Left kidney (tissue), 8 donors: ENCODE measurements around the gene ELF2. TPM values are rescaled to one million over a fixed set of nuclear protein-coding genes. Genes with fewer than 3 reads are reported as not detected.
"Not testable (repeated sequence)": the region's sequence is repeated elsewhere in the genome, so short reads cannot be mapped to it uniquely, and the experiment has no call there.

Experiments used
- DNase-seq: peaks from one replicate; pipeline ENCODE4 v3.0.0-alpha.2; 2013
- long read RNA-seq, 8 donors: transcript quantifications; one replicate each; lab custom pipeline, GENCODE V29; 2026
- polyA plus RNA-seq: library from polyadenylated mRNA; unstranded; fragments of 120-200 nt; gene quantifications from one replicate; pipeline ENCODE4 v1.2.1, GENCODE V29; 2013; ENCODE audit not compliant: insufficient read length

ELF2 gene
- 73.0 TPM for polyA plus RNA-seq
- long read RNA-seq, donor 1, transcript ELF2-208 (3 exons, 1,434 nt) = major isoform, 6 of 27 reads
- long read RNA-seq, donor 1, partial matches to known transcripts = 11 of 27 reads
- long read RNA-seq, donor 1, other reads (novel, unspliced or antisense) = 0 of 27 reads
- long read RNA-seq, donor 2, transcript ELF2-207 (7 exons, 1,965 nt) = major isoform, 5 of 15 reads
- long read RNA-seq, donor 2, partial matches to known transcripts = 5 of 15 reads
- long read RNA-seq, donor 2, other reads (novel, unspliced or antisense) = 0 of 15 reads
- long read RNA-seq, donor 3, full-length matches to known transcripts = 12 of 17 reads
- long read RNA-seq, donor 3, partial matches to known transcripts = 5 of 17 reads
- long read RNA-seq, donor 3, other reads (novel, unspliced or antisense) = 0 of 17 reads
- long read RNA-seq, donor 4, partial matches to known transcripts = 0 of 1 reads
- long read RNA-seq, donor 4, other reads (novel, unspliced or antisense) = 0 of 1 reads
- long read RNA-seq, donor 5, full-length matches to known transcripts = 10 of 15 reads
- long read RNA-seq, donor 5, partial matches to known transcripts = 5 of 15 reads
- long read RNA-seq, donor 5, other reads (novel, unspliced or antisense) = 0 of 15 reads
- long read RNA-seq, donor 6, partial matches to known transcripts = 7 of 13 reads
- long read RNA-seq, donor 6, other reads (novel, unspliced or antisense) = 0 of 13 reads
- long read RNA-seq, donor 7, transcript ELF2-207 (7 exons, 1,965 nt) = major isoform, 6 of 25 reads
- long read RNA-seq, donor 7, partial matches to known transcripts = 11 of 25 reads
- long read RNA-seq, donor 7, other reads (novel, unspliced or antisense) = 0 of 25 reads
- long read RNA-seq, donor 8, full-length matches to known transcripts = 3 of 3 reads
- long read RNA-seq, donor 8, partial matches to known transcripts = 0 of 3 reads
- long read RNA-seq, donor 8, other reads (novel, unspliced or antisense) = 0 of 3 reads

DNA sequence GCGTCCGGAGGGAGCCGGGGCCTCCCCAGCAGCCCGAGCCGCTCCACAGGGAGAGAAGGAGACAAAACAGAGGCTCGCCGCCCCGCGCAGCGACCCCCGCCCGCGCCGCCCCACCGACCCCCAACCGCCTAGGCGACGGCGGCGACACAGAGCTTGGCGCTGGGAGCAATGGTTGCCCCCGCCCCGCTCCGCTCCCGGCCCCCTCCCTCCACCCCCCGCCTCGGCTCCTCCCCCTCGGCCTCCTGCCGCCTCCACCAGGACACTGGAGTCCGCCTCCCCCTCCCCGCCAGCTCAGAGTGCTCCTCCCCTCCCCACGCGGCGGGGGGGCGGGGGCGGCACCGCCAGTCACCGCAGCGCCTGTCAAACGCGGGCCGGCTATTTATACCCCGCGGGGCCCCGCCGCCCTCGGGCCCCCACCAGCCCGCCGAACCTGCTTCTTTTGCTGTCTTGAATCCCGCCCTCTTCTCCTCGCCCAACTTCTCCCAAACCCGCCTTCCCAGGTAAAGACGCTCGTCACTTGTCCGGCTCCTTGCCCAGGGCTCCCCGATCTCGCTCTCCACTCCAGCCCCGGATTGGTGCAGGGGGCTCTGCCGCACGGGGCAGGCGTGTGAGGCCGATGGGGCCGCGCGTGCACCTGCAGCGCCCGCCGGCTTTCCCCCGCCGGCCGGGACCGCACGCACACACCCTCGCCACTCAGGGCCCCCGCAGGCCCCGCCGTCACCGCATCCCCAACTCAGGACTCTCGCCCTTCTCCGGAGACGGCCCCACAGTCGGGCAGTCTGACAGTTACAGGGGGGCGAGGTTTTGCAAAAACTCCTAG is at the start of gene ELF2:
Gene ELF2 (minus strand): TSS at position 170 of the 820 bp plus-strand sequence. CDS start 39,517 bp downstream, outside the sequence.
- peak; percentile 91 for DNase-seq

DNA sequence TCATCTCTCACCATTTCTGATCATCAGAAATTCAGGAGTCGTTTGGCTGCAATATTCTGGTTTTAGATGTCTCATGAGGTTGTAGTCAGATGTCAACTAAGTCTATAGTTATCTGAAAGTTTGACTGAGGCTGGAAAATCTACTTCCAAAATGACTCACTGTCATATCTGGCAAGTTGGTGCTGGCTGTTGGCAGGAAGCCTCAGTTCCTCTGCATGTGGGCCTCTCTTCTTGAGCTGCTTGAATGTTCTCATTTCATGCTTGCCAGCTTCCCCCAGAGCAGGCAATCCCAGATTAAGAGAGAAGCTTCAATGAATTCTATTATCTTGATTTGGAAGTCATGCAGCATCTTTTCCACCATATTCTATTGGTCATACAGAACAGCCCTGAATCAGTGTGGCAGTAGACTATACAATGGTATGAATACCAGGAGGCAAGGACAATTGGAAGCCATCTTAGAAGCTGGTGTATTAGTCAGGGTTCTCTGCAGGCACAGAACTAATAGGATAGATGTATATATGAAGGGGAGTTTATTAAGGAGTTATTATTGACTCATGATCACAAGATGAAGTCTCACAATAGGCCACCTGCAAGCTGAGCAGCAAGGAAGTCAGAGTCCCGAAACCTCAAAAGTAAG is 46.8 kb upstream of the ELF2 start:
- DNase-seq = no peak

DNA sequence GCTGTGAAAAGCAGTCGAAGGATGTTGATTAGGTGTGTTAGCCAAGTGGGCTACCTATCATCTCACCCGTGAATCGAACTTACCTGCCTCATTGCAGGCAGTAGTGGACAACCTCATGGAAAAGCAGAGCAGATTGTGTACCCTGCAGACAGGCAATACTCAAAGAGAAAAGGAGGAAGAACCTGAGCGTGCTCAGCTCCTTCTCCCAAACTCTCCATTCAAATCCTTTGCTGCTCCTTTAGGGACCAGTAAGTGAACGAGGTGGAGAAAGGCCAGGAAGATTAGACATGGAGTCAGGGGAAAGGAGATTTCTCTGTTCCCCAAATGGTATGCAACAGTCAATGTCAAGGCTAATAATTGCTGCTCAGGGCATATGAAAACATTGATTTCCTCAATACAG is 45.2 kb upstream of the ELF2 start:
- no peak for DNase-seq

GRCh38 chr4:139221687-139222086 is 44.7 kb upstream of the ELF2 start:
- no peak for DNase-seq

DNA sequence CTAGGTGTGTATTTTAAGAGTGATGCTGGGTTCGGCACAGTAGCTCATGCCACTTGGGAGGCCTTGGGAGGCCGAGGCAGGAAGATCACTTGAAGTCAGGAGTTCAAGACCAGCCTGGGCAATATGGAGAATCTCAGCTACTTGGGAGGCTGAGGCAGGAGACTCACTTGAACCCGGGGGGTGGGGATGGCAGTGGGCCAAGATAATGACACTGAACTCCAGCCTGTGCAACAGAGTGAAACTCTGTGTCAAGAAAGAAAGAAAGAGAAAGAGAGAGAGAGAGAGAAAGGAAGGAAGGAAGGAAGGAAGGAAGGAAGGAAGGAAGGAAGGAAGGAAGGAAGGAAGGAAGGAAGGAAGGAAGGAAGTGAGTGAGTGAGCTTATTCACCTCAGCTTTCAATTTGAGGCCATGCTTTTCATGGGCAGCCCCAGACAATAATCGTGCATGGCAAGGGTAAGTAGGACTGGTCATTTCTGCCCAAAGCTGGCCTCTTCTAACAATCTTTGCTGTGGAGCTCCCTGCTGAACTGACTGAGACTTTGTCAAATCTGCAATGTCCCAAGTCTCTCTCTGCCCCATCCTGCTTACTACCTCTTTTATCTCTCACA is 42.5 kb upstream of the ELF2 start:
- no peak for DNase-seq

DNA sequence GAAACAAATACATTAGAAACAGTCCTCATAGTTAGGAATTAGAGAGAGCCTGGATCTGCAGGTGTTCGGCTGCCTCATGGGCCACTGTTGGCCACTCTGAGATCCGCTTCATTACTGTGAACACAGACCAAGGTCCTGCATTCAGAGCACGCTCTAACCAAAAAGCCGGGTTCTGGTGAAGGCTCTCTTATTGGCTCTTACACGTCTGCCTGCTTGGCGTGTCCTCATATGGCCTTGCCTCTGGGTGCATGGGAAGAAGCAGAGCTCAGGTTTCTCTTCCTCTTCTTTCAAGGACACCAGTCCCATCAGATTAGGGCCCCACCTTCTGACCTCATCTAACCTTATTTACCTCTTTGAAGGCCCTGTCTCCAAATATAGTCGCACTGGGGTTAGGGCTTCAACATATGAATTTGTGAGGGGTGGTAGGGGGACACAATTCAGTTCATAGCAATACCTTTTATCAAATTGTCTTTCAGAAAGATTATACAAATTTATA is 37.1 kb upstream of the ELF2 start:
- no peak for DNase-seq

DNA sequence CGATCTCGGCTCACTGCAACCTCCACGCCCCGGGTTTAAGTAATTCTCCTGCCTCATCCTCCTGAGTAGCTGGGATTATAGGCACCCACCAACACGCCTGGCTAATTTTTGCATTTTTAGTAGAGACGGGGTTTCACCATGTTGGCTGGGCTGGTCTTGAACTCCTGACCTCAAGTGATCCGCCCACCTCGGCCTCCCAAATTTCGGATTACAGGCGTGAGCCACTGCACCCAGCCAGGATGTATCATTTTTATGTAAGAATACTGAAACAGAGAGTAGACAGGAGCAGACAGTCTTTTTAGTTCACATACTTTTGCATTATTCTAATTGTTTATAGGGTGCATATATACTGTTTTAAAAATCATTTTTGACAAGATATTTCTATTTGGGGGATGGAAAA is 36.6 kb upstream of the ELF2 start:
- DNase-seq = not testable (repeated sequence)

DNA sequence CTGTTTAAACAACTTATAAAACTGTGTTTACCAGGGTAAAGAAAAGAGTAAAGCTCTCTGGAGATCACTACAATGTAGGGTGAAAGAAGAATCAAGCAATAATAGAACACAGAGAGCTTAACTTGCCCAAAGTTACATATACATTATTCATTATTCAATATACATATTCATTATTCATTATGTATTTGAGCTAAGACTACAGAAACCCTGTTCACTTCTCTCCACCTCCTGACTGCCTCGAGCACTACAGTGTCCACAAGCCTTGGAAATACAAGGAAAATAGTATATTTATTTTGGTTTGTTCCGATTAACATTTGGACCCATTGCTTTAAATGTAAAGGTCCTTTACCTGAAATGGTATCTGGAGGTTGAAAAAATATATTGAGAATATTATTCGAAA is 35.9 kb upstream of the ELF2 start:
- no peak for DNase-seq

- no peak for DNase-seq
Observed at GRCh38 chr4:139210486-139210885, 33.5 kb upstream of the ELF2 start.

DNA sequence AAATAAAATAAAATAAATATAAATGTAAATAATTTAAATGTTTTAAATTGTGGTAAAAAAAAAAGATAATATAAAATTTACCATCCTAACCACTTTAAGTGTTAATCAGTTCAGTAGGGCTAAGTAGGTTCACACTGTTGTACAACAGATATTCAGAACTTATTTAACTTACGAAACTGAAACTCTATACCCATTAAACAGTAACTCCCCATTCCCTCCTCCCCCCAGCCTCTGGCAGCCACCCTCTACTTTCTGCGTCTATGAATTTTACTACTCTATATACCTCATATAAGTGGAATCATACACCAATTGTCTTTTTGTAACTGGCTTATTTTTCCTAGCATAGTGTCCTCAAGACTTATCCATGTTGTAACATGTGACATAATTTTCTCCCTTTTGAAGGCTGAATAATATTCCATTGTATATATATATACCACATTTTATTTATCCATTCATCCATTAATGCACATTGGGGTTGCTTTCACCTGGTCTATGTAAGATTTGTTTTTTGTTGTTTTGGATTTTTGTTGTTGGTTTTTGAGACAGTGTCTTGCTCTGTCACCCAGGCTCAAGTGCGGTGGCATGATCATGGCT is 32.5 kb upstream of the ELF2 start:
- DNase-seq = no peak

- DNase-seq = no peak
Observed at GRCh38 chr4:139208404-139208945, 31.5 kb upstream of the ELF2 start.

GRCh38 chr4:139207873-139208403 is 30.9 kb upstream of the ELF2 start:
- DNase-seq = no peak

GRCh38 chr4:139207247-139207646 is 30.2 kb upstream of the ELF2 start:
- DNase-seq = no peak

- DNase-seq = no peak
Observed at GRCh38 chr4:139202991-139203390, 26.0 kb upstream of the ELF2 start.

GRCh38 chr4:139200506-139200905 is 23.5 kb upstream of the ELF2 start:
- no peak for DNase-seq

DNA sequence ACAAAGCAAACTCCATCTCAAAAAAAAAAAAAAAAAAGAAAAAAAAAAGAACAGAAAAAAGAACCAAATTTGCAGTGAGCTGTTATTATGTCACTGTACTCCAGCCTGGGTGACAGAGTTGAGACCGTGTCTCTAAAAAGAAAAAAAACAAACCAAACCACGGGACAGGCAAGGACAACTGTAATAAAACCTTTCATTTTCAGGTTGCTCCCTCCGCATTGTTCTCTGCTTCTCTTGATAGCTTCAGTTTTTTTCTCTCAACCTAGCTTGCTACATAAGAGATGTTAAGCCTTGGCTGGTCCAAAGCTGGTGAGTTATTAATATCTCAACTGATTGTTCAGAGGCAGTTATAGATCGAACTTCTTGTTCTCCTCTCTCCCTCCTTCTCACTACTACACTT is 23.1 kb upstream of the ELF2 start:
- no peak for DNase-seq

DNA sequence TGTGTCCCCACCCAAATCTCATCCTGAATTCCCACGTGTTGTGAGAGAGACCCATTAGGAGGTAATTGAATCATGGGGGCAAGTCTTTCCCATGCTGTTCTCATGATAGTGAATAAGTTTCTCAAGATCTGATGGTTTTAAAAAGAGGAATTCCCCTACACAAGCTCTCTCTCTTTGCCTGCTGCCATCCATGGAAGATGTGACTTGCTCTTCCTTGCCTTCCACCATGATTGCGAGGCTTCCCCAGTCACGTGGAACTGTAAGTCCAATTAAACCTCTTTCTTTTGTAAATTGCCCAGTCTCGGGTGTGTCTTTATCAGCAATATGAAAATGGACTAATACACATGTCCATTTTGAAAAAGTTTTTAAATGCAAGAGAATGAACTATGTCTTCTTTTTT is 20.2 kb upstream of the ELF2 start:
- DNase-seq = not testable (repeated sequence)

DNA sequence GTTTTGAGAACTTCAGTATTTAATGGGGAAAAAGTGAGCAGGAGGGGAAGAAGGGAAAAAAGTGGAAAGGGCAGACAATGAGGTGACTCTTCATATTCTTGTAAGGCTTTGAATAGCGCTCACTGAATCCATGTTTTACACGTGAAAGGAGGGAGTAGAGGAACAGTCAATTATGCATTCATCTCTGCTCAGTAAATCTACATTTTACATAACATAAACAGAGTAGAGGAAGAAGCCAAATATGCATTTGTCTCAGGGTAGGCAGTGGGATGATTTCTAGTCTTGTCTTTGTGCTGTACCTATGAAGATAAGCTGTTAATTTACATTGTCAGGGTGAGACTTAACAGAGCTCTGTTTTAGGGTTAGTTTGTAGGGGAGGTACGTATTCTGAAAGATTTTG is 19.4 kb upstream of the ELF2 start:
- DNase-seq = no peak

DNA sequence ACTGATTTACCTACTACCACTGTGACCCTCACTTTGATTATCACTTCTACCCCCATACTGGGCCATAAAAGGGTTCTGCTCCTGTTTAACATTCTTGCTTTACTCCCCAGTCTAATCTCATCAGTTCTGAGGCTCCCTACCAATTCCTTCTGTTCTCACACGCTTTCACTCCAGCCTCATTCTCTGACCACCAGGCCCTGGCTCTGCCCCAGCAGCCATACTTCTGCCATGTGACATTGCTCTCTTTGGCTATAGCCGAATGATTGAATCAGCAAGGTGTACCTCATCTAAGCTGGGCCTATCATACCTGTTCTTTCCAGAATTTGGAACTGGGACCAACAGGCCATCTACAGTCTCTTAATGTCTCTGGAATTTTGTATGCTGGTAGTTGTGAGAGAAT is 14.4 kb upstream of the ELF2 start:
- no peak for DNase-seq

GRCh38 chr4:139189972-139190371 is 13.0 kb upstream of the ELF2 start:
- no peak for DNase-seq
